NCI-H510A (cell line): Measurements from ENCODE around the gene DEFB115.
"Not testable (repeated sequence)": the region's sequence is repeated elsewhere in the genome, so short reads cannot be mapped to it uniquely, and the experiment has no call there.

Source experiments
- DNase-seq: peaks from one replicate; lab custom pipeline; 2025; lab: John Stamatoyannopoulos, UW

DEFB115 gene

GRCh38 chr20:31257364-31257763, at the start of gene DEFB115:
TSS of gene DEFB115 (plus strand) at chr20:31257664. CDS start at chr20:31257664, 0 bp downstream.
- no peak for DNase-seq

GRCh38 chr20:31236953-31237352, 20.5 kb upstream of the DEFB115 start:
- no peak for DNase-seq

DNA sequence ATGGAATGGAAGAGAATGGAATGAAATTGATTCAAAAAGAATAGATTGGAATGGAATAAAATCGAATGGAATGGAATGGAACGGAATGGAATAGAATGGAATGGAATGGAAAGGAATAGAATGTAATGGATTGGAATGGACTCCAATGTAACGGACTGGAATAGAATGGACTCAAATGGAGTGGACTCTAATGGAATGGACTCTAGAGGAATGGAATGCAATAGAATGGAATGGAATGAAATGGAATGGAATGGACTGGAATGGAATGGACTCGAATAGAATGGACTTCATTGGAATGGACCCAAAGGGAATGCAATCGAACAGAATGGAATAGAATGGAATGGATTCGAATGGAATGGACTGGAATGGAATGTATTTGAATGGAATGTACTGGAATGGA, 19.7 kb upstream of the DEFB115 start:
- no peak for DNase-seq

DNA sequence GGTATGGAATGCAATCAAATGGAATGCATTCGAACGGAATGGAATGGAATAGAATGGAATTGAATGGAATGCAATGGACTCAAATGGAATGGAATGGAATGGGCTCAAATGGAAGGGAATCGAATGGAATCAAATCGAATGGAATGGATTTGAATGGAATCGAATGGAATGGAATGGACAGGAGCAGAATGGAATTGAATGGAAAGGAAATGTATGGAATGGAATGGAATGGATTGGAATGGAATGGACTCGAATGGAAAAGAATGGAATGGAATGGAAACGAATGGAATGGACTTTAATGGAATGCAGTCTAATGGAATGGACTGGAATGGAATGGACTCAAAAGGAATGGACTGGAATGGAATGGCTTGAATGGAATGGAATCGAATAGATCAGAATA, 18.3 kb upstream of the DEFB115 start:
- no peak for DNase-seq

GRCh38 chr20:31256959-31257358, 505 bp upstream of the DEFB115 start:
- DNase-seq = no peak

GRCh38 chr20:31260326-31260932, 3.0 kb downstream of the DEFB115 start:
- DNase-seq = no peak

GRCh38 chr20:31274441-31274840, 17.0 kb downstream of the DEFB115 start:
- no peak for DNase-seq

DNA sequence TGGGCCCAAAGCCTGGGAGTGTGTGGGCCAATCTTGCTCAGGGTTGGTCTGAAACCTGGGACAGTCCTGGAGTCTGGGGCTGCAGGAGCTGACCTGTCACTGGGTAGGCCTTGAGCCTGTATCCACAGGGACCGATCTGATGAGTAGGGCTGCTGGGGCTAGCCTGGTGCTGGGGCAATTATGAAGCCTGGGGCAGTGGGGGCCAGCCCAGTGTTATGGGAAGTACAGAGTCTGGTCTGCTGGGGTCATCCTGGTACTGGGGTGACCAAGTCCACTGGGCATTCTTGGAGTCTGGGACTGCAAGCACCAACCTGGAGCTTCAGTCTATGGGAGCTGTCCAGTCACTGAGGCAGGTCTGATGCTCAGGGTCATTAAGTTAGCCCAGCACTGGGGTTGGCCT, 20.7 kb downstream of the DEFB115 start:
- no peak for DNase-seq

DNA sequence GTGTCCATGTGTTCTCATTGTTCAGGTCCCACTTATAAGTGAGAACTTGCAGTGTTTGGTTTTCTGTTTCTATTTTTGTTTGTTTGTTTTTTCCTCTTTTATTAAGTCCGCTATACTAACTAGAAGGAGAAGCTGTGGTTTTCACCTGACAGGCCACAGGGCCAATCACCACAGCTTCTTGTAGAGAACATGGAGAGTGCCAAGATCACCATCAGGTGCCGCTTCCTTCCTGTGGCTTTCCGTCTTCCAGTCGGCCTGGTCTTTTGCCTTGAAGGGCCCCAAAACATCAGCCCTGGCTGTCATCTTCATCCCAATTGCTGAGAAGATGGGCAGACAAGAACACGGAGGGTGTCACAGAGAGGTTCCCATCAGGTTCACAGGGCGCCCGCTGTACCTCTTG, 27.5 kb downstream of the DEFB115 start:
- not testable (repeated sequence) for DNase-seq

GRCh38 chr20:31308535-31309162, 51.2 kb downstream of the DEFB115 start, which contains the start of gene DEFB116:
TSS of gene DEFB116 (minus strand) at chr20:31308585. CDS start at chr20:31308585, 0 bp downstream.
- DNase-seq = no peak
